AG10803 (cell line): ENCODE results near the gene RETN.

Experiments
- DNase-seq: peaks from one replicate; pipeline ENCODE4 v3.0.0; 2010; ENCODE audit warnings: low read depth
- H3K4me3 ChIP-seq: 2 replicates; pipeline ENCODE4 v1.5.1; 2011; ENCODE audit warnings: mild to moderate bottlenecking, low read length, control low read depth
- TF ChIP-seq, protein P1 (sequence below): conservative IDR thresholded peaks from 2 replicates; pipeline ENCODE4 v1.5.1; 2011; ENCODE audit warnings: mild to moderate bottlenecking, low read length, control low read depth, inconsistent platforms

The RETN gene

DNA sequence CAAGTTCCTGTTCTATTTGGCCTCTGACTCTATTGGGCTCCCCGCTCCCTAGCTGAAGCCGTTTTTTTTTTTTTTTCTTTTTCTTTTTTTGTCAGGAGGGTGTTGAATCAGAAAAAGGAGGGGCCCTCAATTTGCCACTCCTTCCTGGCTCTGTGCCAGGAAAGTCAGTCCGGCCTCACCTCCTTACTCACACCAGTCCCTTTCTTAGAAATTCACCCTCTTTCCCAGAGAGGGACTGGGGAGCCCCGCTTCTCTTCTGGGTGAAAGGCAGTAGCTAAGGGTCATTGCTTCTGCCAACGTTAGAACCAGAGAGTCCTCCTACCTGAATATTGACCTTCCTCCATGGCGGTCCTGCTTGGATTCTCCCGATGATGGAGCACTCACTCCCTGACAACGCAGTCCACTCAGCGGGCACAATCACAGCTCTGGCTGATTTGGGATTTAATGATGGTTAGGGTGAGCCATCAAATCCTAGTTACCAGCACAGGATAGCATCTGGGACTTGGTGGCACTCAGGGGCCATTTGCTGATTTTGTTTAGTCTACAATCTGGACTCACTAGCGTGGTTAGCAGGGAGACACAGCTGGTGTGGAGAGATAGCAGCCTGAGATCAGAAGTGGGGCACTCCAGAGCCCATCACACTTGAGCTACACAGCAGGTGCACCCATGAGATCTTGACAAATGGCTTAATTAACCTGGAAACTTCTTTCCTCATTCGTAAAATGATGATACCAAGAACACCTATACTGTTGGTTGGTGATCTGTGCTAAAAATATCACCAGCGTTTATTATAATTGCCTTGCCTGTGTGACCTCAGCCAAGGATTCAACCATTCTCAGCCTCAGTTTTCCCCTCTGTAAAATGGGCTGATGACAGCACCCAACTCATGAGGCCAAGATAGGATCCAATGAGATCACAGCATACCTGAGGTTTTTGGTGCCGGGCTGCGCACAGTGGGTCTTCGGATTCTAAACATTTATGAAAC lies 30.9 kb downstream of the RETN start:
- DNase-seq: no peak
- TF ChIP-seq, protein P1, sequence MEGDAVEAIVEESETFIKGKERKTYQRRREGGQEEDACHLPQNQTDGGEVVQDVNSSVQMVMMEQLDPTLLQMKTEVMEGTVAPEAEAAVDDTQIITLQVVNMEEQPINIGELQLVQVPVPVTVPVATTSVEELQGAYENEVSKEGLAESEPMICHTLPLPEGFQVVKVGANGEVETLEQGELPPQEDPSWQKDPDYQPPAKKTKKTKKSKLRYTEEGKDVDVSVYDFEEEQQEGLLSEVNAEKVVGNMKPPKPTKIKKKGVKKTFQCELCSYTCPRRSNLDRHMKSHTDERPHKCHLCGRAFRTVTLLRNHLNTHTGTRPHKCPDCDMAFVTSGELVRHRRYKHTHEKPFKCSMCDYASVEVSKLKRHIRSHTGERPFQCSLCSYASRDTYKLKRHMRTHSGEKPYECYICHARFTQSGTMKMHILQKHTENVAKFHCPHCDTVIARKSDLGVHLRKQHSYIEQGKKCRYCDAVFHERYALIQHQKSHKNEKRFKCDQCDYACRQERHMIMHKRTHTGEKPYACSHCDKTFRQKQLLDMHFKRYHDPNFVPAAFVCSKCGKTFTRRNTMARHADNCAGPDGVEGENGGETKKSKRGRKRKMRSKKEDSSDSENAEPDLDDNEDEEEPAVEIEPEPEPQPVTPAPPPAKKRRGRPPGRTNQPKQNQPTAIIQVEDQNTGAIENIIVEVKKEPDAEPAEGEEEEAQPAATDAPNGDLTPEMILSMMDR: no peak
- no peak overlapping the region for H3K4me3 ChIP-seq

DNA sequence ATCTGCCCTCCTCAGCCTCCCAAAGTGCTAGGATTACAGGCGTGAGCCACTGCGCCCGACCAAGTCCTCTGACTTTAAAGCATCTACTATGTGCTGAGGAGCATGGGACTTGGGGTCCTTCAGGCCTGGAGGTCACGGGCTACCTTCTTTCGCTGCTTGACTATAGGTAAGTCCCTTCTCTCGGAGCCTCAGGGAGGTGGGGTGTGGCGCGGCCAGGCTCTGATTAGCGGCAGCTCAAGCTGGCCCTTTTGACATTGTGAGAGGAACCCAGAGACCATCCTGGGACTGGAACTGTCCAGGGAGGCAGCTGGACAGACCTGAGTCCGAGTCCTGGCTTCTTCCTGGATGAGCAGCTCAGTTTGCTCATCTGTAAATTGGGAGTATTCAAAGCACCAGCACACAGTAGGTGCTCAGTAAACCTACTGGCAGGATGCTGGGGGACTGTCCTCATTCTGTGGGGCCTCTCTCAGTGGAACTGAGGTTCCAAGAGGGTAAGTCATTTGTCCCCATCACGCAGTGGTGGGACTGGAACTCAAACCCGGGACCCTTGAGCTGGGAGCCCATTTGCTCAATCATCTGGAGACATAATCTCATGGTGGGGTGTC lies 32.3 kb downstream of the RETN start:
- TF ChIP-seq, protein P1: no peak
- DNase-seq: no peak
- H3K4me3 ChIP-seq: no peak overlapping the region

DNA sequence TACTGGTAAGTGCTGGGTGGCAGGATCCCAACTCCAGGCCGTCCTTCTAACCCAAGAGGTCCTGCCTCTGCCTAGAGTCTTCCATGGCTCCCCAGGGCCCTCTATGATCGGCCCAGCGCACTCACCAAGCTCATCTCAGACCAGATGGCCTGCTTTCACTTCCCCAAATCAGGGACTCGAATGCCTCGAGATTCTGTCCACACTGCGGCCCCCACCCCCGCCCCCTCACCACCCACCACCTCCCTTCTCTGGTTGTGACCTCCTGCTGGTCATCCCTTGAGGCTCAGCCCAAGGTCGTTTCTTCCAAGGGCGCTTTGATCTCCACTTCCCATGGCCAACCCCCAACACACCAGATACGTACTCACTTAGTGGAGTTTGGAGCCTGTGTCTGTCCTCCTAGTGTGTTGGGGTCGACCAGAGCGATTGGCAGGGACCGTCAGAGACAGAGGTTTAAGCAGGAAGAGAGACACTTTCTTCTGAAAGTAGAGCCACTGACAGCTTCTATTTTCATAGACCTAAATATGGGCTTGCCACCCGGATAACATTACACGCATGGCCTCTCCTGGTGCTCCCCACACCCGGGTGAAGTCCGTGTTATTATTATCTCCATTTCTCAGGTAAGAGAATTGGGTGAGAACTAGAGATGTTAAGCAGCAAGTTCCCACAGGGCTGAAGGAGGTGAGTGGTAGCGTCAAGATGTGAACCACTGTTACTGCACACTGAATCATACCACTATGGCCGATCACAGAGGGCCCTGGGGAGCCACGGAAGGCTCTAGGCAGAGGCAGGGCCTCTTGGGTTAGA lies 33.0 kb downstream of the RETN start, which contains the start of gene FCER2:
TSS of gene FCER2 (minus strand) at position 478 of the 804 bp plus-strand sequence. CDS start 2,371 bp downstream, outside the sequence.
- no peak for DNase-seq
- H3K4me3 ChIP-seq: no peak within 1 kb of the TSS
- TF ChIP-seq, protein P1: no peak

DNA sequence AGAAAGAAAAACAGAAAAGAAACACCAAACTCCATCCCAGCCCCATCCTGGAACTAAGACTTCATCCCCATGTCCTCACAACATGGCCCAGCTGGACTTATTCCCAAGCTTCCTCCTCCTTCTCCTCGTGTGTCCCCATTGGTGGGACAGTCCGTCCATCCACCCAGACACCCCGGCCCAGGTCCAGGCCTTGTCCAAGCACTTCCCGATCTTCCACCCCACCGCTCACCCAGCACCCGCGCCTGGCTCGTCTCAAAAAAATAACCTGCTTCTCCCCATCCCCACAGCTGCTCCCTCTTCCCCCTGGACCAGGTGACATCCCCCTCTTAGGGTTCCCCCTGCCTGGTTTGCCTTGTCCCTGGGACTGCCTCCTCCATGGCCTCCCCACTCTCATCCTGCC lies 34.5 kb downstream of the RETN start:
- TF ChIP-seq, protein P1: no peak
- no peak overlapping the region for H3K4me3 ChIP-seq
- no peak for DNase-seq

DNA sequence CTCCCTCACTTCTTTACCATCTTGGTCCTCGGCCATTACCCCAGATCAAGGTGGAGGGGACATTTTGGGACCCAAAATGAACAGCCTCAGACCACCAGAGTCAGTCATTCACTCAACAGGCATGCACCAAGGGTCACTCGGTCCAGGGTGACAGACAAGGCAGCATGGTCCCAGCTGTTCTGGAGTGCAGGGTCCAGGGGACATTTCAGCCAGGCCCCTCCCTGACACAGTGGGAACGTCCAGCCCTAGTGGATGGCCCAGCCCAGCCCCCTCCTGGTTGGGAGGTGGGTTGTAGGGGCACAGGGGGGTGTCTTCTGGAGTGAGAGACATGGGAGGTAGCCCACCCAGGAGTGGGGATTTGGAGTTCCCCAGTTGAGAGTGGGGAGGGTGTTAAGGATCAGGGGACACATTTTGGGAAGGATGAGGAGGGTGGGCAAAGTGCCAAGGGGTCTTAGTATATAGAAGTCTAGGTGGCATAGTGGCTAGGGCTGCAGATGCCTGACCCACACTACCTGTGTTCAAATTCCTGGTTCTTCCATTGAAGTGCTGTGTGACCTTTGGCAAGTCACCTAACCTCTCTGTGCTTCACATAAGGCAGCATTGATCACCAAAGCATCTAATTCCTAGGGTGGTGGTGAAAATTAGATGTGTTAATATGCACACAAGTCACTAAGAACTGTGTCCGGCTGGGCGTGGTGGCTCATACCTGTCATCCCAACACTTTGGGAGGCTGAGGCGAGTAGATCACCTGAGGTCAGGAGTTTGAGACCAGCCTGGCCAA lies 35.6 kb downstream of the RETN start:
- TF ChIP-seq, protein P1: no peak
- no peak for DNase-seq
- H3K4me3 ChIP-seq: no peak overlapping the region

DNA sequence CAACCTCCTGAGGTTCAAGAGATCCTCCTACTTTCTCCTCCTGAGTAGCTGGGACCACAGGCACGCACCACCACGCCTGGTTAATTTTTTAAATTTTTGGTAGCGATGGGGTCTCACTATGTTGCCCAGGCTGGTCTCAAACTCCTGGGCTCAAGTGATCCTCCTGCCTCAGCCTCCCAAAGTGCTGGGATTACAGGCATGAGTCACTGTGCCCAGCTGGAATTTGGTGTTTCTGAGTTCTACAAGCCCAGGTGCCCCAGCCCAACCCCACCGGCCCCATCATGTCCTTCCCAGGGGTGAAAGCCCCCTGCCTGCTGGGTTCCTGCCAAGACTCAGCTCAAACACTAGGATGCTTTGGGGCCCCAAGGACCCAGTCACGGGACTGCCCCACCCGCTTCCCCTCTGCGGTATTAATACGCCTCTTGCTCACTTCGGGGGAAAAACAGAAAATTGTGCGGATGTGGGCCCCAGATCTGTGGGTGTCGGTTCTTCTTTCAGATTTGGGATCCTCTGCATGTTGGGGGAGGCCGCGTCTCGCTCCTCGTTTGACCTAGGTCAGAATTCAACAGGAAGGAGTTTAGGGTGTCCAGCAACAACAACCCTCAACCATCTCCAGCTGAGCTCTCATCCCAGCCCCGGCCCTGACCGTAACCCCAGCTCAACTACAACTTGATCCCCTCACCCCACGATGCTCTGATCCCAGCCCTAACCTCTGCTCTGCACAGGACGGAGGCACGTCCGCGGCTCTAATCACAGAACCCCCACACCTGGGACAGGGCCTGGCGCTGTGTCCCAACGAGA lies 36.7 kb downstream of the RETN start:
- no peak overlapping the region for H3K4me3 ChIP-seq
- TF ChIP-seq, protein P1: no peak
- no peak for DNase-seq
